ENCODE results near the gene PTPRD. TPM values are rescaled to one million over a fixed set of nuclear protein-coding genes. Genes with fewer than 3 reads are reported as not detected.

Gene PTPRD
- total RNA-seq, 1 donor, result 26.3 TPM

- no peak for DNase-seq (ENCODE audit: low read depth)
- TF ChIP-seq, protein P1, sequence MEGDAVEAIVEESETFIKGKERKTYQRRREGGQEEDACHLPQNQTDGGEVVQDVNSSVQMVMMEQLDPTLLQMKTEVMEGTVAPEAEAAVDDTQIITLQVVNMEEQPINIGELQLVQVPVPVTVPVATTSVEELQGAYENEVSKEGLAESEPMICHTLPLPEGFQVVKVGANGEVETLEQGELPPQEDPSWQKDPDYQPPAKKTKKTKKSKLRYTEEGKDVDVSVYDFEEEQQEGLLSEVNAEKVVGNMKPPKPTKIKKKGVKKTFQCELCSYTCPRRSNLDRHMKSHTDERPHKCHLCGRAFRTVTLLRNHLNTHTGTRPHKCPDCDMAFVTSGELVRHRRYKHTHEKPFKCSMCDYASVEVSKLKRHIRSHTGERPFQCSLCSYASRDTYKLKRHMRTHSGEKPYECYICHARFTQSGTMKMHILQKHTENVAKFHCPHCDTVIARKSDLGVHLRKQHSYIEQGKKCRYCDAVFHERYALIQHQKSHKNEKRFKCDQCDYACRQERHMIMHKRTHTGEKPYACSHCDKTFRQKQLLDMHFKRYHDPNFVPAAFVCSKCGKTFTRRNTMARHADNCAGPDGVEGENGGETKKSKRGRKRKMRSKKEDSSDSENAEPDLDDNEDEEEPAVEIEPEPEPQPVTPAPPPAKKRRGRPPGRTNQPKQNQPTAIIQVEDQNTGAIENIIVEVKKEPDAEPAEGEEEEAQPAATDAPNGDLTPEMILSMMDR (IDR thresholded peaks at IDR 0.05; ENCODE audit: insufficient read depth, low read depth, low read length), result no peak
These were observed 649.0 kb downstream of the PTPRD start for GRCh38 chr9:9963841-9964240.

DNA sequence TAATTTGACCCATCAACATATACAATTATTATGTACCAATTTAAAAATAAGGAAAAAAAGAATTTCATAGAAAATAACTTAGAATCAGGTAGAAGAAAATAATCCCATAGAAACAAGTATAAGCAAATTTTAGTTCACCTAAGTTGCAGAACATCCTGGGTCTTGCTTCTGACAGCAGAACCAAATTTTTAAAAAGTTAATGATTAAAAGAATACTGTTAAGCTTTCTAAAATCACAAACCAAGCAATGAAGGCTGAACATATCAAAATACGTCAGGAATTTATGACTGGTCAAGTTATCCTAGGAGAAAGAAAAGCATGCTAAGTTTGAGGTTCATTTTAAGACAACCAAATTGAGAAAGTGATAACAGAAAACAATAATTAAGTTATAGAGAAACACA, 650.9 kb downstream of the PTPRD start:
- TF ChIP-seq, protein P1 (IDR thresholded peaks at IDR 0.05; ENCODE audit: insufficient read depth, low read depth, low read length), result no peak
- no peak for DNase-seq (ENCODE audit: low read depth)
- no peak overlapping the region for H3K4me3 ChIP-seq (ENCODE audit: low read depth, low read length)

More at GRCh38 chr9:9963841-9964240, 649.0 kb downstream of the PTPRD start:
- H3K4me3 ChIP-seq (ENCODE audit: low read depth, low read length), result no peak overlapping the region

GRCh38 chr9:9961487-9961886, 651.3 kb downstream of the PTPRD start:
- TF ChIP-seq, protein P1 (IDR thresholded peaks at IDR 0.05; ENCODE audit: insufficient read depth, low read depth, low read length), result no peak
- DNase-seq (ENCODE audit: low read depth), result no peak
- H3K4me3 ChIP-seq (ENCODE audit: low read depth, low read length), result no peak overlapping the region

DNA sequence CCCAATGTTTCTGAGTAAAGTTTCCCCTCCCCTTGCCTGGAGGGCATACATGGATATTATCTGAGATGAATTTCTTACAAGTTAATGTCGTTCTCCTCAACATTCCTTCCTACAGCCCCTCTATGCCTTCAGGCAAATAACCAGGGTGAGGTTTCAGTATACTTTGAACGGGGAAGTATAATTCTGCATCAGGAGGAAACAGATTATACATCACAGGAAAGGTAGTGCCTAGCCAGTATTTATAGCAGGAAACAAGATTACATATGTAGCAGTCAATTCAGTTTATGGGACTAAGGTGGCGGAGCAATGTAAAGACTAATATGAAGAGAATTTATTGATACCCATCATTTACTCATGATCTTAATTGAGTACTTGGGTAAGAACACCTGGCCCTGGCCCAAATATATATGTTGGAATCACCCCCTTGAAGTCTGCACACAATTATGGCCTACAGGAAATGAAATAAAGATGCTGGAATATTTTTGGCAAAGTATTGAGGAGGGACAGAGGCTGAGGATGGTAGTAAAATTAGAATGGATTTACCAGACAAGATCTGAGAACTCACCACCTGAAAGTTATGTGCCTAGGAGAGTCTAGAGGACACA, 661.1 kb downstream of the PTPRD start:
- TF ChIP-seq, protein P1 (IDR thresholded peaks at IDR 0.05; ENCODE audit: insufficient read depth, low read depth, low read length), result no peak
- no peak overlapping the region for H3K4me3 ChIP-seq (ENCODE audit: low read depth, low read length)
- DNase-seq (ENCODE audit: low read depth), result no peak

DNA sequence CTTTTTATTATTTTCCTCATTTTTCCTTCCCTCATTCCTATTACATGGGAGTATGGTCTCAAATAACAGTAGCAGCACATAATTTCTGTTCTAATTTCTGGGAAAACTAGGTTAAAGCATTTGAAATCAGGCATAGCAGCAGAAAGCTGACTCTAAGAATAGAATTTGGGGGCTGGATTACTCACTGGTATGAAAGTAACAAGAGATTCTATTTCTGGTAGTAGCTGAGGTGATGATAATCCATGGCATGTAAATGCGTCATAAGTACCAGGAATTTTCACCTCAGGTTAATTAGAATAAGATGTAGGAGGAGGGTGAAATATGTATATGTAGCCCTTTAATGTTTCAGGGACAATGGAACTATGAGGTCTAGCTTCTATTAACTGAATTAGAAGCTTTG, 662.0 kb downstream of the PTPRD start:
- H3K4me3 ChIP-seq (ENCODE audit: low read depth, low read length), result no peak overlapping the region
- TF ChIP-seq, protein P1 (IDR thresholded peaks at IDR 0.05; ENCODE audit: insufficient read depth, low read depth, low read length), result no peak
- peak; percentile 3 for DNase-seq (ENCODE audit: low read depth)

GRCh38 chr9:9949978-9950377, 662.8 kb downstream of the PTPRD start:
- H3K4me3 ChIP-seq (ENCODE audit: low read depth, low read length), result no peak overlapping the region
- no peak for DNase-seq (ENCODE audit: low read depth)
- TF ChIP-seq, protein P1 (IDR thresholded peaks at IDR 0.05; ENCODE audit: insufficient read depth, low read depth, low read length), result no peak

- no peak for DNase-seq (ENCODE audit: low read depth)
- H3K4me3 ChIP-seq (ENCODE audit: low read depth, low read length), result no peak overlapping the region
- TF ChIP-seq, protein P1 (IDR thresholded peaks at IDR 0.05; ENCODE audit: insufficient read depth, low read depth, low read length), result no peak
These were observed 663.4 kb downstream of the PTPRD start for GRCh38 chr9:9949368-9949767.

All from fibroblast of villous mesenchyme (primary cell).